ENCODE results near the gene HACL1. TPM values are rescaled to one million over a fixed set of nuclear protein-coding genes. Genes with fewer than 3 reads are reported as not detected.

The HACL1 gene
- total RNA-seq, 1 experiment from 2014 or later = 25.5 TPM

- Histone ChIP-seq H3K36me3 (ENCODE audit: low read depth, low read length) (no peaks in the 10 kb centered on the region), H3K9me3 (ENCODE audit: low read length) (no peaks in the 10 kb centered on the region), H3K9me2 (replicated peaks; ENCODE audit: low read length) (no peaks in the 10 kb centered on the region), H3K4me1 (ENCODE audit: insufficient read depth, low read length) (no peaks in the 10 kb centered on the region), H3K27ac (ENCODE audit: low read length) (no peak within 1 kb of the TSS), H3K9ac (ENCODE audit: low read length) (no peak within 1 kb of the TSS), H3F3A (ENCODE audit: low read length, unreplicated experiment) (no peaks in the 10 kb centered on the region), H3K79me2 (ENCODE audit: low read length) (no peaks in the 10 kb centered on the region), H3K27me3 (ENCODE audit: low read length) (no peaks in the 10 kb centered on the region), H3K4me2 (ENCODE audit: low read length) (no peak within 1 kb of the TSS), H2AFZ (ENCODE audit: low read length) (no peak within 1 kb of the TSS), H3K4me3 (ENCODE audit: low read length) (no peak within 1 kb of the TSS), H4K20me1 (ENCODE audit: low read length) (no peaks in the 10 kb centered on the region)
- ChIA-PET POLR2A (ENCODE audit: unreplicated experiment) (no interaction called here), CTCF (no interaction called here)
- DNase-seq (no peak), ATAC-seq (no peak)
- intact Hi-C loops (cut with micrococcal nuclease) = no loop called here
- no TSS peak for BruUV-seq (replicated peaks)
- TF ChIP-seq CTCF (conservative IDR thresholded peaks at IDR 0.05; ENCODE audit: low read depth, low read length) (no peak), EZH2 (IDR thresholded peaks at IDR 0.05; ENCODE audit: low read length, unreplicated experiment) (no peak), EZH2phosphoT487 (IDR thresholded peaks at IDR 0.05; ENCODE audit: borderline replicate concordance, low read length) (no peak)
These were observed 79.8 kb downstream of the HACL1 start, which contains the start of gene COLQ for GRCh38 chr3:15521573-15521965. Gene COLQ, minus strand, starts transcription at chr3:15521706. Its CDS starts 81 bp downstream, at chr3:15521625.

DNA sequence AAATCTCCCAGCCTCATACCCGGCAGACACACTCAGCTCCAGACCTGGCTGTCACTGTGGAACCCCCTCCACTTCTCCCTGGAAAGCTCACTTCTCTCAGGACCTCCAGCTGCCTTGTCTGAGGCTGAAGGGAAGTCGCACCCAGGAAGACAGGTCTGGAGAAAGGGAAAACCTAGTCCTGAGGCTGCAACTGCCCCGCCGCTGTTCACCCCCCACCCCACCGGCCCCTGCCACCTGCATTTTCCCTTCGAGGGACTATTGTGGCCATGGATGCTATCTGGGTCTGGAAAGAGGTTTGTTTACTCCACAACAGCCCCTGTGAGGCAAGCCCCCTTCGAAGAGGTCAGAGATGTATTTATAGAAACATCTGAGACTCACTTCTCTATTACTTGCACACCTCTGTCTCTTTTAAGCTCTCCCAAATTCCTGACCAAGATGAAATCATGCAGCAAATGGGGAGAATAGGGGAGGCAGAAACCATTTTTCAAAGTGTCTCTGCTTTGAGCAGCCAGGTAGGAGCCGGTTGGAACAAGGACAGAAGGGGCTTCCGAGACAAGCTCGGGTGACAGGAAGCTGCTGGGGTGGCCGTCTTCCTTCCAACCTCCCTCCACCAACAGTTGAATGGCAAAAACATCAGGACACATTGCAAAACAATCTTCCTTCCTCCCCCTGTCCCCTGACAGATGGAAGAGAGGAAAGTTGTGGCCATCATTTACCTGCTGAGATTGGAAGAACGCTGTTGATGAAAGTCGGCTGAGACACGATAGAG, 80.4 kb downstream of the HACL1 start:
- TF ChIP-seq EZH2phosphoT487 (IDR thresholded peaks at IDR 0.05; ENCODE audit: borderline replicate concordance, low read length) (no peak), EZH2 (IDR thresholded peaks at IDR 0.05; ENCODE audit: low read length, unreplicated experiment) (no peak), CTCF (conservative IDR thresholded peaks at IDR 0.05; ENCODE audit: low read depth, low read length) (no peak)
- H3F3A ChIP-seq (ENCODE audit: low read length, unreplicated experiment) = no peaks in the 10 kb centered on the region
- DNase-seq (no peak), ATAC-seq (no peak)
- no peaks in the 10 kb centered on the region for H3K27me3 ChIP-seq (ENCODE audit: low read length)
- no peak overlapping the region for H3K4me2 ChIP-seq (ENCODE audit: low read length)
- H3K4me1 ChIP-seq (ENCODE audit: insufficient read depth, low read length) = no peaks in the 10 kb centered on the region
- ChIA-PET CTCF (no interaction called here), POLR2A (ENCODE audit: unreplicated experiment) (no interaction called here)
- no peaks in the 10 kb centered on the region for H4K20me1 ChIP-seq (ENCODE audit: low read length)
- no TSS peak for BruUV-seq (replicated peaks)
- no peak overlapping the region for H3K4me3 ChIP-seq (ENCODE audit: low read length)
- H3K9me3 ChIP-seq (ENCODE audit: low read length) = no peaks in the 10 kb centered on the region
- H3K9me2 ChIP-seq (replicated peaks; ENCODE audit: low read length) = no peaks in the 10 kb centered on the region
- intact Hi-C loops (cut with micrococcal nuclease) = no loop called here
- H3K9ac ChIP-seq (ENCODE audit: low read length) = no peak overlapping the region
- H3K79me2 ChIP-seq (ENCODE audit: low read length) = no peaks in the 10 kb centered on the region
- H3K36me3 ChIP-seq (ENCODE audit: low read depth, low read length) = no peaks in the 10 kb centered on the region
- H2AFZ ChIP-seq (ENCODE audit: low read length) = no peak overlapping the region
- H3K27ac ChIP-seq (ENCODE audit: low read length) = no peak overlapping the region

DNA sequence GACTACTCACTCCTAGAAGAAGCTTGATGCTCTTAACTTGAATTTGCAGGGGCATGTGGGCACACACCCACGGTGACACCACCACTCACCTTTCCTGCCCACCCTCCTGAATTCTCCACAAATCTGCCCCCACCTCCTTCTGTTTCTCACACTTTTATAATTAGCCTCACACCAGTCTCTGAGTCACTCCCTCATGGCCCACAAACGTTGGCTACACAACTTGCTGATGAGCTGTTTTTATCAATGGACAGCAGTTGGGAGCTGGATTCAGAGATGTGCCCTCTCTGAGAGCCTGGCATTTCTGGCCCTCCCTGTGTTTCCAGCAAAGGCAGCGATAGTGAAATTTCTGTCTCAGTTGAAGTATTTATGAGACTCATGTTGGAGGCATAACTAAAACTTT, 81.2 kb downstream of the HACL1 start:
- Histone ChIP-seq H3K9me3 (ENCODE audit: low read length) (no peaks in the 10 kb centered on the region), H3K4me2 (ENCODE audit: low read length) (no peak overlapping the region), H3K27me3 (ENCODE audit: low read length) (no peaks in the 10 kb centered on the region), H3K4me3 (ENCODE audit: low read length) (no peak overlapping the region), H3K9ac (ENCODE audit: low read length) (no peak overlapping the region), H3K27ac (ENCODE audit: low read length) (no peak overlapping the region), H2AFZ (ENCODE audit: low read length) (no peak overlapping the region), H3K79me2 (ENCODE audit: low read length) (no peaks in the 10 kb centered on the region), H3K4me1 (ENCODE audit: insufficient read depth, low read length) (no peaks in the 10 kb centered on the region), H3F3A (ENCODE audit: low read length, unreplicated experiment) (no peaks in the 10 kb centered on the region), H3K36me3 (ENCODE audit: low read depth, low read length) (no peaks in the 10 kb centered on the region), H3K9me2 (replicated peaks; ENCODE audit: low read length) (no peaks in the 10 kb centered on the region), H4K20me1 (ENCODE audit: low read length) (no peaks in the 10 kb centered on the region)
- ATAC-seq = no peak
- intact Hi-C loops (cut with micrococcal nuclease) = no loop called here
- POLR2A ChIA-PET (ENCODE audit: unreplicated experiment) = no interaction called here
- TF ChIP-seq EZH2 (IDR thresholded peaks at IDR 0.05; ENCODE audit: low read length, unreplicated experiment) (no peak), CTCF (conservative IDR thresholded peaks at IDR 0.05; ENCODE audit: low read depth, low read length) (no peak), EZH2phosphoT487 (IDR thresholded peaks at IDR 0.05; ENCODE audit: borderline replicate concordance, low read length) (no peak)
- CTCF ChIA-PET = no interaction called here
- no TSS peak for BruUV-seq (replicated peaks)
- DNase-seq = no peak
